Gastrocnemius medialis (tissue), 4 donors: ENCODE results near the gene TATDN2. TPM values are rescaled to one million over a fixed set of nuclear protein-coding genes. Genes with fewer than 3 reads are reported as not detected.
A peak's percentile ranks its signal among the peaks of the same experiment; 100 is the strongest.
"Not testable (repeated sequence)": the region's sequence is repeated elsewhere in the genome, so short reads cannot be mapped to it uniquely, and the experiment has no call there.

Experiments used
- ATAC-seq, 2 donors: fragments of 150-250 bp; one replicate each; pipeline ENCODE4 v1.9.1; 2016
- DNase-seq, 2 donors: peaks; one replicate each; pipeline ENCODE4 v3.0.0-alpha.2; 2019
- H3K27ac ChIP-seq, 4 donors: fragments of 200-600 bp; sonication (generic); 1 replicate in 1 of 4; 2 replicates in 3 of 4; pipeline ENCODE4 v1.5.1; 2016 to 2018; ENCODE audit warnings: mild to moderate bottlenecking in 2 of 4, moderate library complexity in 1 of 4
- H3K27me3 ChIP-seq, 3 donors: fragments of 200-600 bp; sonication (generic) in 2 of 3; 1 replicate in 1 of 3; 2 replicates in 2 of 3; pipeline versions ENCODE4 v1.5.1 to v1.6.0; 2016 to 2019; ENCODE audit warnings: mild to moderate bottlenecking in 1 of 3, moderate library complexity in 1 of 3
- H3K36me3 ChIP-seq, 2 donors: fragments of 200-600 bp; sonication (generic) in 1 of 2; one replicate each; pipeline ENCODE4 v1.5.1; 2017 to 2018
- H3K4me1 ChIP-seq, 2 donors: fragments of 200-600 bp; sonication (generic) in 1 of 2; one replicate each; pipeline ENCODE4 v1.5.1; 2016 to 2017; ENCODE audit warnings: mild to moderate bottlenecking in 2 of 2
- H3K4me3 ChIP-seq, 4 donors: fragments of 200-600 bp; sonication (generic) in 3 of 4; 1 replicate in 1 of 4; 2 replicates in 3 of 4; pipeline ENCODE4 v1.5.1; 2016 to 2019; ENCODE audit warnings: mild to moderate bottlenecking in 2 of 4
- H3K9me3 ChIP-seq, 3 donors: fragments of 200-600 bp; sonication (generic) in 2 of 3; 1 replicate in 1 of 3; 2 replicates in 2 of 3; pipeline ENCODE4 v1.5.1; 2016 to 2019
- POLR2A ChIP-seq, 2 donors: fragments of 450-650 bp; IDR thresholded peaks; one replicate each; pipeline ENCODE4 v1.6.1; 2017; ENCODE audit warnings: antibody characterized with exemption in 2 of 2, mild to moderate bottlenecking in 2 of 2, moderate library complexity in 2 of 2
- in situ Hi-C, 4 donors: fragments of 200-750 bp; cut with MboI; loops; one replicate each; pipeline versions ENCODE4 v1.15.0 to v1.8.0; 2017; ENCODE audit warnings: low sequenced_read_pairs in 4 of 4
- intact Hi-C: fragments of 100-400 bp; cut with DNase I; formaldehyde crosslinking; loops from one replicate; pipeline ENCODE4 v1.15.1; 2023; ENCODE audit warnings: low total_unique reads
- total RNA-seq, 4 donors: library from RNA; depleted of rRNA; stranded (reverse); fragments of >200 nt; gene quantifications; one replicate each; pipeline versions ENCODE4 v1.1.0 to v1.2.3, GENCODE V29; 2016
- TF ChIP-seq, protein P1 (sequence below), 5 experiments: fragments of 450-650 bp in 3 of 5; fragments of 200-600 bp in 2 of 5; sonication (generic) in 2 of 5; IDR thresholded peaks in 4 of 5; conservative IDR thresholded peaks in 1 of 5; 1 replicate in 4 of 5; 2 replicates in 1 of 5; pipeline ENCODE4 v1.5.1; 2016 to 2019; ENCODE audit warnings: antibody characterized with exemption in 5 of 5, mild to moderate bottlenecking in 3 of 5, moderate library complexity in 3 of 5

TATDN2 gene
- total RNA-seq, 4 donors from 2014 or later, result 10.9 to 11.5 (median 10.9) TPM

DNA sequence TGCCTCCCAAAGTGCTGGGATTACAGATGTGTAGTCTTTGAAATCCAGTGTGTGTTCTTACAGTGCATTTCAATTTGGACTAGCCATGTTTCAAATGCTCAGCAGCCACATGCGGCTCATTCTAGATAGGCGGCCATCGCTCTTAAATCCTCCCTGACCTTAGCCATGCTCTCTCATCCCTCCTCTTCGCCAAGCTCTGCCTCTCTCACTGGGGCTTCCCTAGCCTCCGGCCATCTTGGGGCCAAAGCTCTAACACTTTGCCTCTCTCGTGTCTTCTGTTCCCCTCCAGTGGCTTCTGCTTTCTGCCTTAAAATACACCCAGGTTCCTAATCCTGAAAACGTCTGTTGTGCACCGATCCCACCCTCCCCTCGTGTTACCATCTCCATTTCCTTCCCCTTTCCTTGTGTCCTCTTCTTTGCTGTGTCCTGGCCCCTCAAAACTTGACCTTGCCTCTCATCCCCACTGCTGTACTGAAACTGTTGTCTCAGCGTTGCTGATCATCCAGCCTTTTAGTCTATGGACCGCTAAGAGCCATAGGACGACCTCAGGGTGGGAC is 45.8 kb downstream of the TATDN2 start:
- Histone ChIP-seq H3K9me3 (no peaks in the 10 kb centered on the region), H3K4me3 (no peak overlapping the region), H3K36me3 (peaks cover 0 to 27% of the 10 kb centered on the region in 2 donors), H3K27me3 (no peaks in the 10 kb centered on the region), H3K4me1 (no peaks in the 10 kb centered on the region), H3K27ac (no peak overlapping the region)
- no peak for TF ChIP-seq POLR2A (IDR thresholded peaks at IDR 0.05)
- TF ChIP-seq, protein P1, sequence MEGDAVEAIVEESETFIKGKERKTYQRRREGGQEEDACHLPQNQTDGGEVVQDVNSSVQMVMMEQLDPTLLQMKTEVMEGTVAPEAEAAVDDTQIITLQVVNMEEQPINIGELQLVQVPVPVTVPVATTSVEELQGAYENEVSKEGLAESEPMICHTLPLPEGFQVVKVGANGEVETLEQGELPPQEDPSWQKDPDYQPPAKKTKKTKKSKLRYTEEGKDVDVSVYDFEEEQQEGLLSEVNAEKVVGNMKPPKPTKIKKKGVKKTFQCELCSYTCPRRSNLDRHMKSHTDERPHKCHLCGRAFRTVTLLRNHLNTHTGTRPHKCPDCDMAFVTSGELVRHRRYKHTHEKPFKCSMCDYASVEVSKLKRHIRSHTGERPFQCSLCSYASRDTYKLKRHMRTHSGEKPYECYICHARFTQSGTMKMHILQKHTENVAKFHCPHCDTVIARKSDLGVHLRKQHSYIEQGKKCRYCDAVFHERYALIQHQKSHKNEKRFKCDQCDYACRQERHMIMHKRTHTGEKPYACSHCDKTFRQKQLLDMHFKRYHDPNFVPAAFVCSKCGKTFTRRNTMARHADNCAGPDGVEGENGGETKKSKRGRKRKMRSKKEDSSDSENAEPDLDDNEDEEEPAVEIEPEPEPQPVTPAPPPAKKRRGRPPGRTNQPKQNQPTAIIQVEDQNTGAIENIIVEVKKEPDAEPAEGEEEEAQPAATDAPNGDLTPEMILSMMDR (IDR thresholded peaks at IDR 0.05 in 4 of 5, conservative IDR thresholded peaks at IDR 0.05 in 1 of 5), result no peak
- ATAC-seq (no peak), DNase-seq (no peak)
- in situ Hi-C loops (no loop called here), intact Hi-C loops (no loop called here)

DNA sequence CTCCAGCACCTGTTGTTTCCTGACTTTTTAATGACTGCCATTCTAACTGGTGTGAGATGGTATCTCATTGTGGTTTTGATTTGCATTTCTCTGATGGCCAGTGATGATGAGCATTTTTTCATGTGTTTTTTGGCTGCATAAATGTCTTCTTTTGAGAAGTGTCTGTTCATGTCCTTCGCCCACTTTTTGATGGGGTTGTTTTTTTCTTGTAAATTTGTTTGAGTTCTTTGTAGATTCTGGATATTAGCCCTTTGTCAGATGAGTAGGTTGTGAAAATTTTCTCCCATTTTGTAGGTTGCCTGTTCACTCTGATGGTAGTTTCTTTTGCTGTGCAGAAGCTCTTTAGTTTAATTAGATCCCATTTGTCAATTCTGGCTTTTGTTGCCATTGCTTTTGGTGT is 49.8 kb downstream of the TATDN2 start:
- H3K27me3 ChIP-seq, ATAC-seq, H3K9me3 ChIP-seq, H3K27ac ChIP-seq, in situ Hi-C loops, DNase-seq, intact Hi-C loops, H3K4me1 ChIP-seq, H3K4me3 ChIP-seq: not testable (repeated sequence)
- H3K36me3 ChIP-seq, result peaks cover 0 to 54% of the 10 kb centered on the region in 2 donors

- DNase-seq (no peak), ATAC-seq (no peak)
- H3K4me3 ChIP-seq, result no peak overlapping the region
- H3K9me3 ChIP-seq, result no peaks in the 10 kb centered on the region
- TF ChIP-seq POLR2A (IDR thresholded peaks at IDR 0.05), result no peak
- TF ChIP-seq, protein P1 (IDR thresholded peaks at IDR 0.05 in 4 of 5, conservative IDR thresholded peaks at IDR 0.05 in 1 of 5), result no peak
- peaks cover 0 to 65% of the 10 kb centered on the region in 2 donors for H3K36me3 ChIP-seq
- intact Hi-C loops, result no loop called here
- in situ Hi-C loops, result no loop called here
- H3K27ac ChIP-seq, result peak overlapping the region in 1 of 4 donors; percentile 3
- H3K4me1 ChIP-seq, result no peaks in the 10 kb centered on the region
- no peaks in the 10 kb centered on the region for H3K27me3 ChIP-seq
Observed at GRCh38 chr3:10299175-10299574, 50.9 kb downstream of the TATDN2 start.

- intact Hi-C loops (no loop called here), in situ Hi-C loops (no loop called here)
- H3K9me3 ChIP-seq, result no peaks in the 10 kb centered on the region
- H3K4me3 ChIP-seq, result no peak overlapping the region
- DNase-seq (no peak), ATAC-seq (no peak)
- TF ChIP-seq, protein P1 (IDR thresholded peaks at IDR 0.05 in 4 of 5, conservative IDR thresholded peaks at IDR 0.05 in 1 of 5), result no peak
- no peak for TF ChIP-seq POLR2A (IDR thresholded peaks at IDR 0.05)
- peak overlapping the region in 1 of 4 donors; percentile 3 for H3K27ac ChIP-seq
- H3K36me3 ChIP-seq, result peaks cover 0 to 70% of the 10 kb centered on the region in 2 donors
- H3K27me3 ChIP-seq, result no peaks in the 10 kb centered on the region
- no peaks in the 10 kb centered on the region for H3K4me1 ChIP-seq
Observed at GRCh38 chr3:10299679-10300078, 51.4 kb downstream of the TATDN2 start.

DNA sequence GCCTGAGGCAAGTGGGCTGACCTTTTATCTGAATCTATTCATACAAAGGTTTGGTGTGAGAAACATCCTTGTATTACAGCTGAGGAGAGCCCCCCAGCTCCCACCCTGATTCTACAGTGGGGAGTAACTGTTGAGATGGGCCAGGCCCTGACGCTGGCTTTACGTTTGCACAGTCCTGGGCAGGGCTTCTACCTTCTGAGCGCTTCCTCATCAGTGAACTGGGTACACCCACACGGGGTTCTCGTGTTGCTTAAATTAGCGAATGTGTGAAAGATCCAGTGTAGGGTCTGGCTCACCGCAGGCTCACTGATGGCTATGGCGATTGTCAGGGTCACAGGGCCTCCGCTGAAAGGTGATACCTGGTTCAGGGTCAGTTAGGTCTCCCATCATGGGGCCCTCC is 51.8 kb downstream of the TATDN2 start:
- DNase-seq (no peak), ATAC-seq (no peak)
- Histone ChIP-seq H3K36me3 (peaks cover 0 to 74% of the 10 kb centered on the region in 2 donors), H3K9me3 (no peaks in the 10 kb centered on the region), H3K4me3 (no peak overlapping the region), H3K4me1 (peaks cover 0 to under 1% of the 10 kb centered on the region in 2 donors), H3K27me3 (no peaks in the 10 kb centered on the region), H3K27ac (peak overlapping the region in 1 of 4 donors; percentile 3)
- intact Hi-C loops, result no loop called here
- TF ChIP-seq, protein P1 (IDR thresholded peaks at IDR 0.05 in 4 of 5, conservative IDR thresholded peaks at IDR 0.05 in 1 of 5), result no peak
- no peak for TF ChIP-seq POLR2A (IDR thresholded peaks at IDR 0.05)
- in situ Hi-C loops, result no loop called here
